Middle frontal gyrus (tissue), 1 donor: Measurements from ENCODE around the gene PAXX.

Source experiments
- DNase-seq: peaks from one replicate; pipeline ENCODE4 v3.0.0-alpha.2; 2015; ENCODE audit warnings: low spot score; ENCODE audit errors: extremely low spot score

The PAXX gene

DNA sequence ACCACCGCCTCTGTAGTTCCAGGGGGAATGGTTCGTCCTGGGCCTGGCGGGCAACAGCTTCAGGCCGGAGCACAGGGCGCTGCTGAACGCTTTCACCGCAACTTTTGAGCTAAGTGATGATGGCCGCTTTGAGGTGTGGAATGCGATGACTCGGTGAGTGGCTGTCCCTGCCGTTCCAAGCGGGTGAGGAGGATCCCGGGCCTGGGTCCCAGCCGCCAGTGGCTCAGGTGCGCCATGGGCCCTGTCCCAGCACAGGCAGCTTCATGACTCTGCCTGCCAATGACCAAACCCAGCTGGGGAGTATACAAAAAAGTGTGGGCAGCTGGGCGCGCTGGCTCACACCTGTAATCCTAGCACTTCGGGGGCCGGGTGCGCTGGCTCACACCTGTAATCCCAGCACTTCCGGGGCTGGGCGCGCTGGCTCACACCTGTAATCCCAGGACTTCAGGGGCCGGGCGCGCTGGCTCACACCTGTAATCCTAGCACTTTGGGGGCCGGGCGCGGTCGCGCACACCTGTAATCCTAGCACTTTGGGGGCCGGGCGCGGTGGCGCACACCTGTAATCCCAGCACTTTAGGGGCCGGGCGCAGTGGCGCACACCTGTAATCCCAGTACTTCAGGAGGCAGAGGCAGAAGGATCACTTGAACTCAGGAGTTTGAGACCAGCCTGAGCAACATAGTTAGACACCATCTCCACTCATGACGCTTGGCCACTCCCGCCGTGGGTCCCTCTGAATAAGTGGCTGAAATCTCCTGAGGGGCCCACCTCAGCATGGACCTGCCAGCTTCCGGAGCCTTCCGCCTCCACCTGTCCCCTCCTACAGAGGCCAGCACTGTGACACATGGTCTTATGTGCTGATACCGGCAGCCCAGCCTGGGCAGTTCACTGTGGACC, 39.1 kb upstream of the PAXX start:
- no peak for DNase-seq

DNA sequence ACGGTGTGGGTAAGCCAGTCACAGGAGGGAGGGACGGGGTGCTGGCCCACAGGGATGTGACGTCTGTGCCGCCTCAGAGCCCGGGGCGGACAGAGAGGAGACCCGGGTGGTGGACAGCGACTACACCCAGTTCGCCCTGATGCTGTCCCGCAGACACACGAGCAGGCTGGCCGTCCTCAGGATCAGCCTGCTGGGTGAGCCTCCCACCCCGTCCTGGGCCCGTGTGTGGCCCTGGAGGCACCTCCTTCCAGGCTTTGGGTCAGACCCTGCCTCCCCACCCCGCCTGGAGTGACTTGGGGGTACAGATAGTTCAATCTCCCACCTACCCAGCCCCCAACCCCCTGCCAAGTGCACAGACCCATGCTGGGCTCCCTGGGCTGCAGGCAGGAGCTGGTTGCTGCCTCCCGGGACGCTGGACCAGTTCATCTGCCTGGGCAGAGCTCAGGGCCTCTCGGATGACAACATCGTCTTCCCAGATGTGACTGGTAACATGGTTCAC, 38.4 kb upstream of the PAXX start:
- no peak for DNase-seq

DNA sequence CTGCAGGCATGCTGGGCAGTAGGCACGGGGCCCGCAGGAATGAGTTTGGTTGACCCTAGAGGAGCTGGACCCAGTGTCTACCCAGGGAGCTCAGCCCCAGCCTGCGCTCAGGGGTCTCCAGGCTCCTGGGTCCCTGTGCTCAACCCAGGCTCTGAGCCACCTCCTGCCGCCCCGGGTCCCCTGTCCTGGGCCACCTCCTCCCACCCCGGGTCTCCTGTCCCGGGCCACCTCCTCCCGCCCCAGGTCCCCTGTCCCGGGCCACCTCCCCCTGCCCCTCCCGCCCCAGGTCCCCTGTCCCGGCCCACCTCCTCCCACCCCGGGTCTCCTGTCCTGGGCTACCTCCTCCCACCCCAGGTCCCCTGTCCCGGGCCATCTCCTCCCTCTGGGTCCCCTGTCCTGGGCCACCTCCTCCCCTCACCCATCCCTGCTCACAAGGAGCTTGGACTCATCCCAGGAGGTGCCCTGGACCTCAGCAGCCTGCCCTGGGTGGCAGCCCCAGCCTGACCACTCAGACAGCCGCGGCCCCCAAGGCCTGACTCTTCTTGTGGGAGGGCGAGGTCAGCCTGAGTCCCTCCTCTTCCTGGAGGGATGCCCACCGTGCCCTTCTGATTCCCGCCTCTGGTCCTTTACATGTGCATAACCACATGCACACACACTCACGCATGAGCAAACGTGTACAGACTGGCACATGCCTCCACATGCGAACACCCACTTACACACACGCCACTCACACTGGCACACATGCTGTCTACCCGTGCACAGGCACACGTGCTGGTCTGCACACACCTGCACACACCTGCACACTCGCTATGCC, 37.7 kb upstream of the PAXX start:
- DNase-seq: no peak

DNA sequence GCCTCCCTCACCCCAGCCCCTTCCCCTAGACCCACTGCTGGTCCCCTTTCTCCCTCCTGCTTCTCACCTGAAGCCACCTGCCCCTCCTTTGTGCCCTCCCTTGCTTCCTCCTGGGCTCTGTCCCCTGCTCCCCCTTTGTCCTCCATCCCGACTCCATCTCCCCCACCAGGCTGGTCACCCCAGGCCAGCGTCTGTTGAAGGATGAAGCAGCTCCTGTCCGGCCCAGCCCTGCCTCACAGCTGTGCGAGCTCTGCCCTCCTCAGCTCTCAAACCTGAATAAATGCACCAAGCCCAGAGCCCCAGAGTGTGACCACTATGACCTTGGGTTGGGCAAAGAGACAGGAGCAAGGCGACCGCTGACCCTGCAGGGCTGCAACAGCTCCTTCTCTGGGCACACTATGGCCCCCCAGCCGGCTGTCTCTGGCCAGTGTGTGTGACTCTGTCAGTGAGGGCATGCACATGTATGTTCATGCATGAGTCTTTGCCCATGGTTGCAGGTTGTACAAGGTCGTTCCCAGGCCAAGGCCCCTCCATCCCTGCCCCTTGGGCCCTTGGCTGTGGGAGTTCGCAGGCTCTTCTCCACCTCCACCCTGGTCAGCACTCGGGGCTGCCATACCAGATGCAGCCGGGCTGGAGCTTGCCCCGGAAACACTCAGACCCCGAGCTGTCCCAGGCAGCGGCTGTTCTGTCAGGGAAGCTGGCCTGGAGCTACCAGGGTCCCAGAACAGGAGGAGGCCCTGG, 36.9 kb upstream of the PAXX start:
- no peak for DNase-seq

DNA sequence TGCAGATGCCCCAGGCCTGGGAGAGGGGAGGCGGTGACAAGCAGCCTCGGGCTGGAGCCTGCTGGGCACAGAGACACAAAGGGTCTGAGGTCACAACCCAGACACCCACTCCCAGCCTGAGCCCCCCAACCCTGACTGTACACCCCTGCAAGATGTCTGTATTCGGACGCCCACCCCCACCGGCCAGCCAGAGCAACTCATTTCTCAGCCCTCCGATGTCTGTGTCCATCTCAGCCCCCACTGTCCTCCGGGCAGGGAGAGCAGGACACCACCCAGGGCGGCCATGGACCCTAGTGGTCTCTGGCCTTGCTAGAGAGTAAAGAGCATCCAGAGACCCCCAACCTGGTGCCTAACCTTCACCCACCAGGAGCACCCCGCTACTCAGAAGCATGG, 36.3 kb upstream of the PAXX start:
- no peak for DNase-seq

DNA sequence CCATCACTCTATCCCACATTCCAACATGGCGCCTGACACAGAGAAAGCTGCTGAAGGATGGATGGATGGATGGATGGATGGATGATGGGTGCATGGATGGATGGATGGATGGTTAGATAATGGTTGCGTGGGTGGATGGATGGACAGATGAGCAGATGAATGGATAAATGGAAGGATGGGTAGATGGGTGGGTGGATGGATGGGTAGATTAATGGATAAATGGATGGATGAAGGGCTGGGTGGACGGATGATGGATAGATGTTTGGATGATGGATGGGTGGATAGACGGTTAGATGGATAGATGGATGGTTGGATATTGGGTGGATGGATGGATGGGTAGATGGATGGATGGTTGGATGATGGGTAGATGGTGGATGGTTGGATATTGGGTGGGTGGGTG, 35.6 kb upstream of the PAXX start:
- DNase-seq: no peak

DNA sequence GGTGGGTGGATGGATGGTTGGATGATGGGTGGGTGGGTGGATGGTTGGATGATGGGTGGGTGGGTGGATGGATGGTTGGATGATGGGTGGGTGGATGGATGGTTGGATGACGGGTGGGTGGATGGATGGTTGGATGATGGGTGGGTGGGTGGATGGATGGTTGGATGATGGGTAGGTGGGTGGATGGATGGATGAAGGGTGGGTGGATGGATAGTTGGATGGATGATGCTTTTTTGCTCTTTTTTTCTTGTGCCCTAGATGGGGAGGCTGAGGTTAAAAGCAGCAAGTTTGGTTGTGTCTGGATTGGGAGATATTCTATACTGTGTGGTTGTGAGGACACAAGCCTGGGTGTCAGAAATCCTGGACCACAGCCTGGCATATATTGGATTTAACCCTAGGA, 34.8 kb upstream of the PAXX start:
- DNase-seq: no peak

DNA sequence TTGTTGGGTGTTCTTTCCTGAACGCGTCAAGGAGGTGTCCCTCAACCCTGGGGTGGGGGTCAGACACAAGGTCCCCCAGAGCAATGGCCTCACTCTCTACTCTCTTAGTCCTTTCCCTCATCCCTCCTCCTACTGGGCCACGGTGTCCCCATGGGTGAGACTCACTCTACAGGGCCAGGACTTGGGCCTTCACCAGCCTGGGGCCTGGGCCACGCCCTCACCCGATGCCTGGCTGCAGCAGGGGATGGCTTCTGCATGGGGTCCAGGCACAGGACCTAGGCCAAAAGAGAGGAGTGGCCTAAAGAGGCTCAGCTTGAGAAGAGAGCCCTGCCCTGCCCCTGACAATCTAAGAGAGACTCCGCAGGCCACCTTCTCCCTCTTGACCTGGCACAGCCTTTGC, 34.3 kb upstream of the PAXX start:
- DNase-seq: no peak

DNA sequence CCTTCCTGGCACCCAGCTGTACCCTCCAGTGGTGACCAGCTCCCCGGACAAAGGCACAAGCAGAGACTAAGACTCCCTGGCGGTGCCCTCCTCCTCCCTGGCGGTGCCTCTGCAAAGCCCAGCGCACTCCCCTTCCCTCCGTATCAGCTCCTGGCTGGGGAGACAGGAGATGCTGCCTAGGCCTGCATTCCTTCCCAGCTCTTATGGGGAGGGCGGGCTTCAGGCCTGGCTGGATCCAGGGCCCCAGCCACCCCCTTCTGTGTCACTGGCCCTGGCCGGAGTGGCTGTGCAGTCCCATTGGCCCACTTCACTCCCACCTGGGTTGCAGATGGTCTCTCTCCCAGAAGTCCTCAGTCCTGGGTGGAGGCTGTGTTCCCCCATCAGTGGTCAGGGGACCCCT, 33.7 kb upstream of the PAXX start:
- DNase-seq: no peak

DNA sequence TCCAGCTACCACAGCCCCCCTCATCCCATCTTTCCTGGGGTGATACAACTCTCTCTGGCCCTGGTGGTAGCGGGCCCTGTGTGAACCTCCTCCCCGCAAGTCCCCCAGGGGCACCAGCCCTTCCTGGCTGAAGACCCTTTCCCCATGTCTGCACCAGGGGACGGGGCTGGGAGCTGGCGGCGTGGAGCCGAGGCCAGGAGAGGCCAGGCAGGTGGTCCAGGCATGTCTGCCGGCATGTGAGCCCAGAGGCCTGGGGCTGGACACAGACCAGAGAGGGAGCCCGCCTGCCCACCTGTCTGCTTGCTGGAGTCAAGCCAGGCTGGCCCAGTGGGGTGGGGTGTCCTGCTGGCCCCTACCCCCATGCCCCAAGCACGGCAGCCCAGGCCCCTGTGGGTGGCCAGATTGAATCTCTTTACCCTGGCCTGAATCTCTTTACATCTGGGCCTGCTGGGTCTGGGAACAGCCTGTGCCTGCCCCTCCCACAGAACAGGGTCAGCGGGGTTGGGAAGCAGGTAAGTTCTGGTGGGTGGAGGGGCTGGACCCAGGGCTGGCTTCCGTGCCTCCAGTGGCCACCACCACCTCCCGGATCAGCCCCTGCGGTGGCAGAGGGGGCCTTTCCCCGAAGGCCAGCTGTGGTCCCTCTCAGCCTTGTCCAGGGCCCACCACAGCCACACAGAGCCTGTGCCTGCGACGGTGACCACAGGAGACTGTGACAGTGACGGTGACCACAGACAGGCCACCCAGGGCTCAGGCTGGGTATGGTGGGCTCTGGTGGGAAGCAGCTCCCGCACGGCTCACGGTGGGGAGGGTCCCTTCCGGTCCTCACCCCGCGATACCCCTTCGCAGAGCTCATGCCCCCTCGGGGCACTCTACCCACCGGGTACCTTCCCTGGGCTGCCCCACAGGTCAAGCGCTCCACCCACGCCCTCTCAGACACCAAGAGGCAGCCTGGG, 33.0 kb upstream of the PAXX start:
- DNase-seq: no peak

DNA sequence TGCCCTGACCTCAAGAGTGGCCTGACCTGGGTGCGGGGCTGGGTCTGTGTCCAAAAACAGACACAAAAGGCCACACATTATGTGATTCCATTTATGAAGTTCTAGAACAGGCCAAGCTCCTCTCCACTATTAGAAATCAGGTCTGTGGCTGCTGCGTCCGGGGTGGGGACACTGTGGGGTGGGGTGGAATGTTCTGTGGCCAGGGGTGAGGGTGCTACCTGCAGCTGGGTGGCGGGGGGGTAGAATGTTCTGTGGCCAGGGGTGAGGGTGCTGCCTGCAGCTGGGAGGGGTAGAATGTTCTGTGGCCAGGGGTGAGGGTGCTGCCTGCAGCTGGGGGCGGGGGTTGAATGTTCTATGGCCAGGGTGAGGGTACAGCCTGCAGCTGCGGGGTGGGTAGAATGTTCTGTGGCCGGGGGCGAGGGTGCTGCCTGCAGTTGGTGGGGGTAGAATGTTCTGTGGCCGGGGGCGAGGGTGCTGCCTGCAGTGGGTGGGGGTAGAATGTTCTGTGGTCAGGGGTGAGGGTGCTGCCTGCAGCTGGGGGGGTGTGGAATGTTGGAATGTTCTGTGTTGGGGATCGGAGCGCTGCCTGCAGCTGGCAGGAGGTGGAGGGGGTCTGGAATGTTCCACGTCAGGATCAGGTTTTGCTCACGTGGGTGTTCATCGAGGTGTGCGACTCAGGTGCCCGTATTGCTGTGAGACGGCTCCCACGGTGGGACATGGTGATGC, 31.8 kb upstream of the PAXX start:
- DNase-seq: no peak

DNA sequence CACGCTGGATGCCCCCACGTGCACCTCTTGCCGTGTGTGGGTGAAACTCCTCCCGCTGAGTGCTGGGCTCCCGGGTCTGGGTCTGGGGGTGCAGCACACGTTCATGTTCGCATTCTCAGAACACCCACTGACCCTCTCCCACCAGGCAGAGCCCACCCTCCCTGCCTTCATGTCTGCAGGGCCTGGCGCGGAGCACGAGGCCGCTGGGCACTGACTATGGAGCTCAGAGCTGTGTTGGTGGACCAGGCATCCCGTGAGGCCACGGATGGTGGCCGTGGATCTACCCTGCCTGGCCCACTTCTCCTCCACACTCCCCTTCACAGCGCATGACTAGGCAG, 31.3 kb upstream of the PAXX start:
- no peak for DNase-seq

DNA sequence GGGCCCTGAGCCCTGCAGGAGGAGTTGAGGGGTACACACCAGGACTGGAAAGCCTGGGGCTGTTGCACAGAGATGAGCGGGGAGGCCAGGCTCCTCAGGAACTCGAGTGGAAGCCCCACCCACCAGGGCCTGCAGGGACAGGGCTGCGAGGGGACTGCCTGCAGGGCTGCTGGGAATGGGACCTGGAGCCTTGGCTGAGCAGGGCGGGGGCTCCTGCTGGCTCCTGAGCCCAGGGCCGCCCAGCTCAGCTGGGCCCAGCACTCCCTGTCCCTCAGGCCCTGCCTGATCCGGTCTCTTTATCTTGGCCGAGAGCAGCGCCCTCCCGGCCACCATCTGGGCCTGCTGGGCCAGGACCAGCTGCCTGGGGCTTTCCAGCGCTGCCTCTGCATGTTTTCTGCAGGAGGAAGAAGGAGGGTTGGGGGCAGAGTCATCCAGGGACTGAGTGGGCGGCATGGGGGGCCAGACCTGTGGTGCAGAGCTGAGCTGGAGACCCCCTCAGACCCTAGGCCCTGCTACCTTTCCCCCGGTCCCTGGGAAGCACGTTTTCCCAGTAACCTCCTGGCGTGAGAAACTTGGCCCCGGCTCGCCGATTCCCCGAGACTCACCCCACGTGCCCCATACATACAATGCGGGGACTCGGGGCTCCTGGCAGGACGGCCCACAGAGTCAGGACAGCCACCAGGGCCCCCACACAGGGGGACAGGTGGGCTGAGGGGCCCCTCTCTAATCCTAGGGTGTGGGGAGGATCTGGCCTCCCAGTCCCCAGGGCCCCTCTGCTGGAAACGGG, 30.8 kb upstream of the PAXX start:
- no peak for DNase-seq

DNA sequence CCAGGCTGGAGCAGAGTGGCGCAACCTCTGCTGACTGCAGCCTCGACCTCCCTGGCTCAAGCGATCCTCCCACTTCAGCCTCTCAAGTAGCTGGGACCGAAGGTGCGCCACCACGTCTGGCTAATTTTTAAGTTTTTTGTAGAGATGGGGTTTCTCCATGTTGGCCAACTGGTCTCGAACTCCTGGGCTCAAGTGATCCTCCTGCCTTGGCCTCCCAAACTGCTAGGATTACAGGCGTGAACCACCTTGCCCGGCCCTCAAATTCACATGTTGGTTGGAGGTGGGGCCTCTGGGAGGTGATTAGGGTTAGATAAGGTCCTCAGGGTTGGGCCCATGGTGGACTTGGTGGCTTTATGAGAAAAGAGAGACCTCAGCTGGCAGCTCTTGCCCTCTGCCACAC, 30.1 kb upstream of the PAXX start:
- DNase-seq: no peak

DNA sequence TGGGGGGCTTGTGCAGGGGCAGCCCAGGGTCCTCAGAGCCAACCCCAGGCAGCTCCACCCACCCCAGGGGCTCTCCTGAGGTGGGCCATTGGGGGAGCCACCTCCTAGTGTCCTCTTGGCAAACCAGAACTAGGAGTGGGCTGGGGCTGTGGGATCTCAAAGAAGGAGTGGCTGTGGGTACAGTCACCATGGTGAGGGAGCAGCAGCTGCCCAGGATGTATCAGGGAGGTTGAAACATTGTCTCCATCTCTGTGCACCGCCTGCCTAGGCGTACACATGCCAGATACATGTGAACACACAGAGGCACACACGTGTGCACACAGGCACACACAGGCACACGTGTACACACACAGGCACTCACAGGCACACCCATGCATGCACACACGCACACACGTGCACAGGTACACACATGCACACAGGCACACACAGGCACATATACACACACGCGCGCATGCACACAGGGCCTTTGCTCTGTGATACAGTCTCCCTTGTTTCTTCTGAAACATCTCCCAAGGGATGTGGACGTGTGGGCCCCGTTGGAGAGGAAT, 29.4 kb upstream of the PAXX start:
- DNase-seq: no peak

DNA sequence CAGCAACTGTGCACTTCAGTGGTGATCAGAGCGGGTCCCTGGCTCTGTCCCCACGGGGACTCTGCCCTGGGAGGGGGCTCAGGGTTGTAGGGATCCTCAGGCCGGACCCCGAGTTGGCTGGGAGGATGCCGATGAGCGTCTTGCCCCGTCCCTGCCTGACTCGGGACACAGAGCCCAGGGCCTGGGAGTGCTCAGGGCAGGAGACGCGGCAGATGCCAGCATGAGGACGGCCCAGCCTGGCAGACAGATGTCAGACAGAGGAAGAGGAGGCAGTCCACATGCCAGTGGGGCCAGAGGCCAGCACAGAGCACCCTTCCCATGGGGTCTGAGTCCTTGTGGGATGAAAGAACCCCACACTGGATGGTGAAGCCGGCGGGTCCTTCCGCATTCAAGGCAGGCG, 28.9 kb upstream of the PAXX start:
- DNase-seq: no peak

DNA sequence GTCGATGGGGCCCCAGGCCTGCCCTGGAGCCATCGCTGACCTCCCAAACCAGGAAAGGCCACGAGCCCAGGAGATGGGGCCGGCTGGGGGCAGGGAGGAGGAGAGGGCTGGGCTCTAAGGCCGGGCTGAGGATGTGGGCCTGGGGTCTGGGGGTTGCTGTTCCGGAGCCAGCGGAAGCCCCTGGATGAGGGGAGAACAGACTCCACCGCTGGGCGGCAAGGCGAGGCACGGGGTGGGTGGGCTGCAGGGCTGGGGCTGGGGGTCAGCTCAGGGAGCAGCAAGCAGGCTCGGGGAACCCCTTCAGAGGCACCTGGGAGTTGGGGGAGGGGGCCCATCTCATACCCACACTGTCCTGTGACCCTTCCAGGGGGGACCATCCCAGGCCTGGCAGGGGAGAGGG, 28.5 kb upstream of the PAXX start:
- no peak for DNase-seq

DNA sequence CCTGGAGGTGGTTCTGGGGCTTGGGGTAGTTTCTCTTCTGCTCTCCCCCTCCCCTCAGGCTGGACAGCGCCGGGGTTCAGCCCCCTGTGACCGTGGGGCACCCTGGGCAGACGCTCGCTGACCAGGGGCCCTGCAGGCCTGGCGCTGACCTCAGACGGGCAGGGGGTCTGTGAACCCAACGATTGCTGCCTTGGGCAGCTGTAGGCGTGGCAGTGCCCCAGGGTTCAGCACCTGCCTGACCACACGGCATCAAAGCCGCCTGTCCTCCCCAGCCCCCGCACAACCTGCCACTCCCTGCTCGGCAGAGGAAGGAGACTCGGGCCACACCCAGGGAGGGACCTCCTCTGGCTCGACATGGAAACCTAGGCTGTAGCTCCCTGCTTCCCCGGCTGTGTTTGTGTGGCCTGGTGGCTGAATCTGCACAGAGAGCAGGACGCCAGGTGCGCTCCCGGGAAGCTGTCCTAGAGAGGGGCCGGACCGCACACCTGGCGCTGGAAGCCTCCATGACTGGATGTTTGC, 28.0 kb upstream of the PAXX start:
- no peak for DNase-seq
